ENCODE measurements around the gene UPK2.
A peak's percentile ranks its signal among the peaks of the same experiment; 100 is the strongest.

Gene UPK2

DNA sequence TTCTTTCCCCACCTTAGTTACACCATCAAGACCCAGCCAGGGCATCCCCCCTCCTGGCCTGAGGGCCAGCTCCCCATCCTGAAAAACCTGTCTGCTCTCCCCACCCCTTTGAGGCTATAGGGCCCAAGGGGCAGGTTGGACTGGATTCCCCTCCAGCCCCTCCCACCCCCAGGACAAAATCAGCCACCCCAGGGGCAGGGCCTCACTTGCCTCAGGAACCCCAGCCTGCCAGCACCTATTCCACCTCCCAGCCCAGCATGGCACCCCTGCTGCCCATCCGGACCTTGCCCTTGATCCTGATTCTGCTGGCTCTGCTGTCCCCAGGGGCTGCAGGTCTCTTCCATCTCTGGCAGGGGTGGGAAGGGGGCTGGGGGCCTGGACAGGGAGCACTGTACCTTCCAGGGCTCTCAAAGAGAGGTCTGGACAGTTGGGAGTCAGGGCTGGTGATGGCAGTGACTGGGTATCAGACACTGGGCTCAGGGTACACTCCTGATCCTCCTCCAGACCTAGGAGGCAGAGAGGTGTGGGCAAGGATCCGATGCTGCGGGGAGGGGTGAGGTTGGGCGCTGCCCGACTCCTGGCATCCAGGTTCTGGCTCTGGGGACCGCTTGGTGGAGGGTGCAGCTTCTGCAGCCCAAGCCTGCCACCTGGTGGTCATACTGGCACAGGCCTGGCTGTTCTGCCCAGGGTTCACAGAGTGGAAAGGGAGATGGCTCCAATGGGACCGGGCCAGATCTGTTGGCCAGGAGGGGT, at the start of gene UPK2:
Gene UPK2 (plus strand): TSS at position 205 of the 753 bp plus-strand sequence. CDS start 53 bp downstream, at position 258.
- DNase-seq: no peak

DNA sequence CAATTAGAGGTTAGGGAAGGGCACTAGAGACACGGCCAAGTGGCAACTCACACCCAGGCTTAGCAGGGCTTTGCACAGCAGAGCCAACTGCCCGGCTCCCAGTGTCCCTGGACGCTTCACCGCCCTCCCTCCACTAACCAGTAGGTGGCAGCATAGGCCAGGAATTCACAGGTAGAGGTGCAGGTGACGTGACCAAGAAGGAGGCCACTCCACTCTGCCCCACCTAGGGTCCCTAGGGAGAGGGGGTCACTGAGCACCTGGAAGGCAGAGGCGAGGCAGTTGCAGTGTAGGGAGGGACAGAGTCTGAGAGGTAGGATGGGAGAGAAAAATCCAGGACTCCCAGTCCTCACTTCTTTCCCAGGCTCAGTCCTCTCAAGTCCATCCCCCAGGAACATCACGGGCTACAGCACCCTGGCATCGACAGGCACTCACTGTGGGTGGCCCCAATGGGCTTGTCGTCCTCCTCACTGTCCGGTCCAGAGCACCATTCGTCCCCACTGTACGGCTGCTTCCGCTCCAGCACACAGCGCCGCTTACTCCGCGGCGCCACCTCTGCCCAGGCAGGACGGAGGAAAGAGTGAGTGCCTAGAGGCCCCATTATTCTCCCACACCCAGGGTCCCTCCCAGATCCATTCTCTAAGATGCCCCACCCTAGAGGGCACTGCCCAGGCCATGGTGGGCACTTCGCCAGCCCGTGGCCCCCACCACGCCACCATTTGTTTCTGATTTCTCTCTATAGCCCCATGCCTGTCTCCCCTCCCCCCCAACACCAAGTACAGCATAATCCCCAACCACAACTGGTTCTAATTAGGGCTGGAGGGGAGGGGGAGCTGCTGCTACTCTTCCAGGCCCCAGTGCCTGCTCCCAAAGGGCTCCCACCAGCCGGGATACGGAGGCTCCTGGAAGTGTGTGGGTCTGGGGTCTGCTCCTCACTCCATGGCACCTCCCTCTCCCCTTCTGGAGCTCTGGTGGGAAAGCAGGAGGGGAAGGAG, 48.8 kb upstream of the UPK2 start:
- DNase-seq: peak; percentile 68

DNA sequence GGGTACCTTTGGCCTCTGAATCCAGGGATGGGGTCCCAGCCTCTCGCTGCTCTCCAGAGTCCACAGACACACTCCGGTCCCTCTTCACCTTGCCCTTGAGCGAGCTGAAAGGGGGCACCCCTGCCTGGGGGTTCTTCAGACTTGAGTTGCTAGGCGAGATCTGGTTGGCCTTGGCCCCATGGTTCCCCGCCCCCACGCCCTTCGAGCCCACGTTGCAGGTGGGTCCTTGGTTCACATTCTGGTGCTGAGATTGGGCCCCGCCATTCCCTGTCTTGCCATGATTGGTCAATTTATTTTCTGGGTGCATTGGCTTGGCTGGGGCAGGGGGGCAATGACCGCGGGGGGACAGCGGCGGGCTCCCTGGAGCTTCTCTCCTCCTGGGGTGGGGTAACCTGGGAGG, 47.8 kb upstream of the UPK2 start:
- DNase-seq: no peak

DNA sequence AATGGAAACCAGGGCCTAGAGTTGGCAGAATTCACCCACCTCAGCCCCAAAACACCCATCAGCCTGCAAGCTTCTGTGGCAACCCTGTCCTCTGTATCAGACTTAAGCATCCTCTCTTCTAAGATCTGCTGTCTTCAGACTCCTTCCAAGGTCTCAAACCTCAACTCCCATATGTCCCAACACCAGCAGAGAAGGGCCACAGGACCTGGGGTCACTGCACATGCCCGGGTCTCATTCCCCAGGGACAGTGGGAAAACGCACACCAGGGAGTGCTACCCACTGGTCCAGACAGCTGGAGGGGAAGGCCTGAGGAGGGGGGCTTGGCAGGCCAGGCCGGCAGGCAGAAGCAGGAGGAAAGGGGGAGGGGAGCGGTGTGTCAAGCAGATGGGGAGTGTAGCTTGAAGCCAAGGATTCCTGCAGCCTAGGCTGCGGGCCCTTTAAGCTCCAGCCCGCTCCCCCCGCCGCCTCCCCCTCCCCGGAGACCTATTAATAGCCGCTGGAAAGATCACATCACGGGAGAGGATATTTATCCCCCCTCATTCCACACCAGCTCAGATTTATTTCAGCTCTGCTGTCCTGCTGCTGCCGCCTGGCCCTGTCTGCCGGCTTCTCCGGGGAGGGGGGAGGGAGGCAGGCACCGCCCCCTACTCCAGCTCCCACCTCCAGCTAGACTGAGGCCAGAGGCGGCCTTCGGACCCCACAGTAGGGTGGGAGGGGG, 47.0 kb upstream of the UPK2 start:
- no peak for DNase-seq

DNA sequence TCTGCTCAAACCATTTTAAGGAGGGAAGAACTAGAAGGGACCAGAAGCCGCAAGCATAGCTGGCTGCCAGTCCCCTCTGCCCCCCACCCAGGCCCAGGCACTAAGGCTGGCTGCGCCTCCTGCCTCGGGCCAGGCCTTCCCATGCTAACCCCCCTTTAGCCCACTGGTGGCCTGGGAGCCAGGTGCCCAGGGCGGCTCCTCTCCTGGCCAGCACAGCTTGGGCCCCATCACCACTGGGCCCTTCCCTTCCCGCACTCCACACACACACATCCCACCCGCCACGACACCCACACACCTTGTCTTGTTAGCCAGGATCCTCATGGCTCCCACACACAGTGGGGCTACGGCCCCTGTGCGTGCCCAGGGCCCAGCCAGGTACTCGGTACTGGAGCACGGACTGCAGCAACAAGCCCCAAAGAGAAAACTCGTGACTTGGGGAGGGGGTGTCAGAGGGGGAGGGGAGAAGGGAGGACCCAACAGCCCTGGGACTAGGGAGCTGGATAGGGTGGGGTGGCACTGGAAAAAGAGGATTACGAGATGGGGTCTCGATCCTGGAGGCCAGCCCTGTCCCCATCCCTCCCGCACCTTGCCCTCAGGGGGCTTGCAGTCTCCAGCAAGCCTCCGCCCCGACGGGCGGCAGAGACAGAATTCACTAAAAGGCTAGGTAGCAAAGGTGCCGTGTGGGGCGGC, 46.3 kb upstream of the UPK2 start:
- DNase-seq: no peak

DNA sequence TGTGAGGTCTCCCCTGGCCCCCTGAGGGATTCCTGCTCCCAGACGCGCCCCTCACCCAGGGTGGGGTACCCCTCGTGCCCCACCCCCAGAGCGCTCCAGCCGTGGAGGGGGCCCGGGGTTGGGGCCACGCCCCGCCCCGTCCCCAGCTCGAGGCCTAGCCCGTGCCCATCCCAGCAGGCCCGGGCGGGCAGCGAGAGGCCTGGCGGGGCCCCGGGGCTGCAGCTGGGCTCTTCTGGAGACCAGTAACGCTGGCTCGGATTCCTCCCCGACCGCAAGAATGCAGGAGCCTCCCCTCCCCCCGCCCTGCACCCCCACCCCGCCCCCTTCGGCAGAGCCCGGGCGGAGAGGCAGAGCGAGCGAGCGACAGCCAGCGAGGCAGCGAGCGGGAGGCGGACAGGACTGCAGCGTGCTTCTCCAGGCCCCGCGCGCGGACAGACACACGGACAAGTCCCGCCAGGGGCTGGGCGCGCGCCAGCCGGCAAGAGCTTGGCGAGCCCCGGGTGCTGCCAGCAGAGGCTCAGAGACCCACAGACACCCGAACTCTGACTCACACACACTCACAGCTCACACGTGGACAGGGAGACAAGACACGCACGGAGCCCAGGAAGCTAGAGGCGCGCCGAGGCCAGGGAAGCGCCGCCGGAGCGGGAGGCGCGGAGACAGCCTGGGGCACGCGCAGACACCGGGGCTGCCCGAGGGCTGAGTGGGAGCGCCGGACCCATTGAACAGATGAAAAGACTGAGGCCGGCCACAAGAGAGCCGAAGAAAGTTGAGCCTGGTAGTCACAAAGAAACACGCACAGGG, 45.6 kb upstream of the UPK2 start:
- no peak for DNase-seq

DNA sequence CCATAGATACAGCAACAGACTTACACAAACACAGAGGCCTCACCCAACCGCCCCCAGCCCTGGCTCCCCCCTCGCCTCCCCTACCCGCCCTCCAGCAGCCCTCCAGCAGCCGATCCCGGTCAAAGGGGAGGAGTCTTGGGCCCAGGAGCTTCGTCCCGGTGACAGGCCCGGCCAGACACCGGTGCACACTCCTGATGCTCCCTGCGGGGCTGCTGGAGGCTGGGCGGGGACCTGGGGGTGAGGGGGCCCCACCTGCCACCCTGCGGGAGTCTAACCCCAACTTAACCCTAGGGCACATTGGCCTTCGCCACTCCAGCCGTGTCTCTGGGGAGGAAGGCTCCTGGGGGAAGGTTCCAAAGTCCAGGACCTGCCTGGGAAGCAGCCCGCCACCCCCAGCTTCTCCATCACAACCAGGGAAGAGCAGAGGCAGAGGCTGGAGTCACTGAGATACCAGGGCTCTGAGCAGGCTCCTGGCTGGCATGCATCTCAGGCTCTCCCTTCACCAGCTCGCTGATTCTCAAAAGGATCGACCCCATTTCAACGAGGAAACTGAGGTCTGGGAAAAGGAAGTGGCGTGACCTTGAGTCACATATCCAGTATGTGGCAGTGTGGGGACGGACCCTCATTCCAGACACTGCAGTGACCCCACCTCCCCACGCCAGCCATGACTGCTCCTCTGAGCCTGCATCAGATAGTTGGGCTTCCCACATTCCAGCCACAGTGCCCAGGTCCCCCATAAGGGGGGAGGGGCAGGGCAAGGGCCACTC, 44.8 kb upstream of the UPK2 start:
- DNase-seq: no peak

DNA sequence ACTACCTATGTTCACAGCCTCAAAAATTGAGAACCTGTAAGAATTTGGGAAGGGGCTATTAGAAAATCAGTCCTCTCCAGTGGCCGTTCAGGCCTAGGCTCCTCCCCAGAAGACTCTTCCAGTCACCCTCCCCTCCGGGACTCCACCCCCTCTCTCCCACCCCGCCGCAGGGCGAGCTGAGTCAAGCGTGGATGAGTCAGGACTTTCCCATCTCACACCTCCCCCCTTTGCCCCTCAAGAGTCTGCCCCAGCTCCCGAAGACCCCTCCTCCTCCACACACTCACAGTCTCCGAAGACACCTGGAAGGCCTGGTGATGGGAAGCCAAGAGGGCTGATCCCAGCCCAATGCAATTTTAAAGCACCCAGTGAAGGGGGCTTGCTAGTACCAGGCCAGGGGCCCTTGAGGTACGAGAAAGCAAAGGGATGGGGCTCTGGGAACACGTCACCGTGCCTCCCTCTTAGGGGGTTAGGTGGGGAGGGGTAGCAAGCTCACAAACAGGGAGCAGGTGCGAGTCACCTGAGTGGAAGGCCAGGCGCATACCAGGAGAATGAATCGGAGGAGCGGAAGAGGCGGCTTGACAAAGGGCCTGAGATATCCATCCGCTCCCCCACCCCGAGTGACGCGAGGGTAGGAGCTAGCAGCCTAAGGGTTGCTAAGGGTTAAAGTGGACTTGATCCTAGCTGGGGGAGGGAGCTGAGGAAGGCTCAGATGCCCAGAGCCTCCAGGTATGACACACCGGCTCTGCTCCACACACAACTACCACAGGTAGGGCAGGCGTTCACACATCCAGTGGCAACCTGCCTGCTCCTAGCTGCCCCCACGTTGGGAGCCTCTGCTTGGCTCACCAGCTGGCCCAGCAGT, 44.0 kb upstream of the UPK2 start:
- DNase-seq: no peak

DNA sequence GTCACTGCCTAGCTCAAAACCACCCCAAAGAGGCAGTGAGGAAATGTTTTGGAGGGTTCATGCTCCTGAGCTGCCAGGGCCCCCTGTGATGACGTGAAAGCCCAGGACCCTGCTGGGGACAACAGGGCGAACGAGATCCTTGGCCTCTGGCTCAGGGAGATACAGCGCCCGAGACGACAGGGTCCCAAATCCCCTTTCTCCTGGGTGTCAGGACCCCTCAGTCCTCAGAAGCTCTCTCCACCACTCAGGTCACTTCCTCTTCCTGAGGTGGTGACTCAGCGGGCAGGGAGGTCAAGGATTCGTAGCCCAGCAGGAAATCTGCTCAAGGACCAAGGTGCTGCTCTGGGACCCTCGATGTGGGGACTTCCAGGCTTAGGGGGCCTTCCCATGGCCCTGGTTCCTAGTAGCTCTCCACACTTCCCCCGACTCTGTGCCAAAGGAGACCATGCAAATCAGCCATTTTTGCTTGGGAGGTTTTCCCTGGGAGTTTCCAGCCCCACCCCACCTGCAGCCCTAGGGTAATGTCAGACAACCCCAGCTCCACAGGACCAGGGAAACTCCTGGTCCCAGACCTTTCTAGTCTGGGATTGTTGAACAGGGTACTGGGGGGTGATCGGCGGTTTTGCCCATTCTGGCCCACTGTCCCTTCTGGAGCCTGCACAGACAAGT, 43.2 kb upstream of the UPK2 start:
- no peak for DNase-seq

DNA sequence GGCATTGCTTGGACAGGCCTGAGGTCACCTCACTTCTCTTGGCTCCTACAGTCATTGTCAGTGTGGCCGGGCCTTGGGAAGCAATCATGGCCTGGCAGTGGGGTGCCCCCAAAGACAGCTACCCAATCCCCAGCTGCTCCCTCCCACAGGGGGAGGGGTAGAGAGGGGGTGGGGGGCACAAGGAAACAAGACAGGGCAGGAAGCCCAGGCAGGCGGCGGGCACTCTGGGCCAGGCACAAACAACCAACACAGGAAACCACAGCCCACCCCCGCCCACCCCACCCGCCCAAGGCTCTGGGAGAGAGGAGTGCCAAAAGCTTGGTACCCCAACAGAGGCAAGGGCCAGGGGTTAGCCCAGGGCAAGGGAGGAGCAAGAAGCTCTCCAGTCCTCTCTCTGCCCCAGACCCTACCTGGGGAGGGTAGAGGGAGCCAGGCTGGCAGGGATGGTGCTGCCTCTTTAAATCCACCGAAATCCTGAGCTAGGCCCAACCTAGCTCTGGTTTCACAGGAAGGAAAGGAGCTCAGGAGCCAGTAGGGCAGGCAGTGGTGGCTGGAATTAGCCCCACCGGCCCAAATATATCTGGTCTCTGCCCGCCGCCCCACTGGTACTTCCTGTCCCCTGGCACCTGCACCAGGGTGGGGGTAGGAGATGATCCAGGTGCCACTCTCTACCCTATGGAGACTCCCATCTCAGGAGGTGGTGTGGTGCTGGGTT, 42.5 kb upstream of the UPK2 start:
- DNase-seq: no peak

DNA sequence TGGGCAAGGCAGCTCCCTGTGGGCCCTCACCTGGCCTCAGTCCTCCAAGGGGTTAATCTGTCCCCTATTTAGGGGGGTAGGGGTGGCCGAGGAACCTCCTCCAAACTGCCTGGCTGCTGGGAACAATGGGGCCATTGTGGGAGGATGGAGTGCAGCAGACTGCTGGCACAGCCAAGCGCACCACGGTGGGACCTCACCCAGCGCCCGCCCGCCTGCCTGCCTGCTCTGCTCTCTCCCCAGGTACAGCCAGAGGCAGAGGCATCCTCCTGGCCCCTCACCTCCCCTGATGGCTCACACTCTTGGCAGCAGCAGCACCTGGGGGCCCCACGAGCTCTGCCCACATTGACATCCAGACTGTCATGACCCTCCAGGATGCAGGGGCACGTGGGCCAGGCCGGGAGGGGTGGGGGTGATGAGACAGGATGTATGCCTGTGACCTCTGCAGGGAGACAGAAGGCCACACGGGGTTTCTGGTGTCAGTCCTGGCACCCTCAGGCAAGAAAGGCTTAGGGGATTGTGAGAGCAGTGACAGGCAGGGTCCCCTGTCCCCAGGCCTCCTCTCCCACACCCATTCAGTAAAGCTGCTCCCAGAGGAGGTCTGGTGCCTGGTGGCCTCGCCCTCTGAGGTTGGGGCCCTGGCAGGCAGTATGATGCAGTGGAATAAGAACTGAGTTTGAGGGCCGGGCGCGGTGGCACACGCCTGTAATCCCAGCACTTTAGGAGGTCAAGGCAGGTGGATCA, 41.8 kb upstream of the UPK2 start:
- no peak for DNase-seq

DNA sequence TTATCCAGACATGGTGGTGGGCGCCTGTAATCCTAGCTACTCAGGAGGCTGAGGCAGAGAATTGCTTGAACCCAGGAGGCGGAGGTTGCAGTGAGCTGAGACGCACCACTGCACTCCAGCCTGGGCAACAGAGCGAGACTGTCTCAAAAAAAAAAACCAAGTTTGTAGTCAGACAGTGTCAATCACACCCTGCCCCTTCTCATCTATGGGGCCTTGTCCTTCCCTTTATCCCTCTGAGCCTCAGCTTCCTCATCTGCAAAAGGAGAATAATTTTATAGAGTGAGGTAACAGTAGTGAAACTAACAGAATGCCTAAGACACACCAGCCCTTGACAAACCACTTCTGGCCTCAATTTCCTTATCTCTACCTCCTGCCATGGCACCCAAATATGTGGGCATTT, 41.1 kb upstream of the UPK2 start:
- DNase-seq: no peak

DNA sequence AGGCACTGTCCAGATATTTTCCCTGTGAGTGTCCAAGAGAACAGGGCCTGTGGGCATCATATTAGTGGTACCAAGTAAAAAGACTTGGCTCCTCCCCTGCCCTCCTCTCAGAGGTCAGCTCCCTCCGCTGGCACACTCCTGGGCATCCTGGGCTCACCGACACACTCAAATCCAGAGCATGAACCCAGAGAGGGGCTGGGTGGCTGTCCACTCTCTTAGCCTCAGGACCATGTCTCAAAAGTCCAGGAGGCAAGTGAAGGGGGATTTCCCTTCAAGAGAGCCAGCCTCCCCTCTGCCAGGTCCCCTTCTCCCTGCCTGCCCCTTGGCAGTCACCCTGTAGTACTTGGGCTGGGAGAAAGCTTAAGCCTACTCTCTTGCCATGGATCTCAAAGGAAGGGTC, 40.7 kb upstream of the UPK2 start:
- no peak for DNase-seq

DNA sequence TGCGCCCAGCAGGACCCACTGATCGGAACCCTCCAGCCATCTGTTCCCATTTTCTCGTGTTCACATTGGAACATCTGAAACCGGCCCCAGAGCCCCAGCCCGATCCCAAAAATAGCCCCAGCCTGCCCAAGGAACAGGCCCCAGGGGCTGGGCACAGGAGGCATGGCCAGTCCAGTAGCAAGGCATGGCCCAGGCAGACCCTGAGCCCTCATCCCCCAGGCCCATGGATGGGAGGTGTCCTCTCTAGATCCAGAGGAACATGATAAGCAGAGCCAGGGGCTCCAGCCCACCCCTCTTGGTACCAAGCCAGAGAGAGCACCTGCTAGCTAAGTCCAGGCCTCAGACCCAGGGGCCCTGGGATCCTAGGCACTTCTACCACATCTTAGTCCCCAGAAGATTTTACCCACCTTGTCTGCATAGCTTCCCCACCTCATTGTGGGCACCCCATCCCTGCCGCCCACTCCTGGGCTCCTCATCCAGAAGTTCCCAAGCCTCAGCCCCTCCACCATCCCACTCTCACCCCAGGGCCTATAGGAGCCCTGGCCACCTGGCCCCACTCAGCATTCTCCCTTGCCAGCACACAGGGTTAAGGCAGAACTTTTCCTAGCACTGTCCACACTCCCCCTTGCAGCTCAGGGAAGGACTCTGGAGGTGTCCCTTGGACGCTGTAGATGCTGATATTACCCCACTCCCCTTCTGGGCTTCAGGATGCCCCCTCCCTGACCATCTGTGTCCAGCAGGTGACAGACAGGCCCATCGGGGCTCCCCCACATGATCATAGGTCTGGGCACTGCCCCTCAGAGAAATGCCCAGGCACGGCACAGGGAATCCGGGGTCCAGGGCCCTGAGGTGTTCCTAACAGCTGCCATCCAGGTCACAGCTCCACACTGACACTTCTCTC, 39.9 kb upstream of the UPK2 start:
- DNase-seq: no peak

DNA sequence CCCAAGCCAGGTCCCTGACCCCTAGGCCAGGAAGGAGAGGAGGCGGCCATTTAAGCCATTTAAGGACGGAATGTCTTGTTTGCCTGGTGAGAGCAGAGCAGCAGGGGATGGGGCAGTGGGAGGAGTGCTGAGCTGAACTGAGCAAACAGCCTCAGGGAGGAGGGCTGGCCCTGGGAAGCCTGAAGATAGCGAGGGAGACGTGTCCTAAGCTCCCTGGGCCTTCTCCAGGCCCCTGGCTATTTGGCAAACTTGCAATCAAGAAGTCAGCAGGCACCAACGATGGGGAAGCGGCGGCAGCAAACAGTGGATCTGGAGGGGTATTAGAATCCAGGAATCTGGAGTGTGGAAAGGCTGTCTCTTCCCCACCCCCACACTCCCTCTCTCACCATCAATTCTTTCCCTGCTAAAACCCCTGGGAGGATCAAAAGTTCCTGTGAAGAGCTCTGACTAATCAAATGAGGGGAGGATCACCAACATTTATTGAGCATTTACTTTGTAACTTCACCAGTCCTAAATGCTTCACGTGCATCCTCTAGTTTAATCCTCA, 39.2 kb upstream of the UPK2 start:
- no peak for DNase-seq

DNA sequence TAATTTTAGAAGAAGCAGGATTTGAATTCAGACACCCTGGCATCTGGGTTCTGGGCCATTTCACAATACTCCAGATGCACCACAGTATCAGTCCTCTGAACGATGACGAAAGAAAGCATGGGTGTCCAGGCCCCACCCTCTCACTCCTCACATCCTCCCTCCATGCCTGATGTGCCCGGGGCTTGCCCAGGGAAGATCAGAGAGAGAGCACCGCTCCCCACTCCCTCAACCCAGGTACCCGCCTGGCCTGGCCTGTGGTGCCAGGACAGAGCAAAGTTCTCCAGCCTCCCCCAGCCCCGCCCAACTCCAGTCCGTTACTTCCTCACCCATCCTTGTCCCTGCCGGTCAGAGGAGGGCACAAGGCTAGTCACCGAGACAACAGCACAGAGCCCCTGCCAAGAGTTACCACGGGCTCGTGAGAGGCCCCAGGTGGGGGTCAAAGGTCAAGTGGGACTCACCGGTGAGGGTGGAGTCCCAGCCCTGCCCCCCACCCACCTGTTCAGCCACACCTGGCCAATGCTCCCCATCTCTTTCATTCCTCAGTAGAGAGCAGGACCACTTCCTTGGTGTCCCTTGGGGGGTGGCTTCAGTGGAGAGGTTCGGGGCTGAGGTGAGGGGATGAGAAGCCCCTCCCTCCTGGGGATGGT, 38.5 kb upstream of the UPK2 start:
- DNase-seq: no peak

Data from NCI-H1436 treated with DMSO at 0.1 percent for 48 hours (cell line).